Measurements from ENCODE around the gene FLYWCH2. TPM values are rescaled to one million over a fixed set of nuclear protein-coding genes. Genes with fewer than 3 reads are reported as not detected.

FLYWCH2 gene
- total RNA-seq, 1 donor from 2014 or later: 26.9 TPM

GRCh38 chr16:2896480-2897010, 13.5 kb downstream of the FLYWCH2 start:
- Mint-ChIP-seq H3K4me1 (ENCODE audit: low read depth) (no peaks in the 10 kb centered on the region), H3K36me3 (ENCODE audit: insufficient read depth) (no peaks in the 10 kb centered on the region), H3K9me3 (ENCODE audit: low read depth) (no peaks in the 10 kb centered on the region), H3K27ac (no peak overlapping the region), H3K27me3 (no peaks in the 10 kb centered on the region), H3K4me3 (ENCODE audit: low read depth) (no peak overlapping the region)
- TF ChIP-seq CTCF (IDR thresholded peaks at IDR 0.05; ENCODE audit: unreplicated experiment): no peak
- no peak for DNase-seq (ENCODE audit: low spot score, unreplicated experiment)

GRCh38 chr16:2897110-2897509, 14.1 kb downstream of the FLYWCH2 start:
- H3K36me3 Mint-ChIP-seq (ENCODE audit: insufficient read depth): no peaks in the 10 kb centered on the region
- no peaks in the 10 kb centered on the region for H3K4me1 Mint-ChIP-seq (ENCODE audit: low read depth)
- H3K27ac Mint-ChIP-seq: no peak overlapping the region
- no peak for DNase-seq (ENCODE audit: low spot score, unreplicated experiment)
- no peaks in the 10 kb centered on the region for H3K9me3 Mint-ChIP-seq (ENCODE audit: low read depth)
- H3K4me3 Mint-ChIP-seq (ENCODE audit: low read depth): no peak overlapping the region
- no peaks in the 10 kb centered on the region for H3K27me3 Mint-ChIP-seq
- TF ChIP-seq CTCF (IDR thresholded peaks at IDR 0.05; ENCODE audit: unreplicated experiment): no peak

- H3K4me3 Mint-ChIP-seq (ENCODE audit: low read depth): no peak overlapping the region
- no peak for TF ChIP-seq CTCF (IDR thresholded peaks at IDR 0.05; ENCODE audit: unreplicated experiment)
- peaks cover 3% of the 10 kb centered on the region for H3K4me1 Mint-ChIP-seq (ENCODE audit: low read depth)
- no peaks in the 10 kb centered on the region for H3K9me3 Mint-ChIP-seq (ENCODE audit: low read depth)
- DNase-seq (ENCODE audit: low spot score, unreplicated experiment): no peak
- no peaks in the 10 kb centered on the region for H3K36me3 Mint-ChIP-seq (ENCODE audit: insufficient read depth)
- H3K27ac Mint-ChIP-seq: no peak overlapping the region
- H3K27me3 Mint-ChIP-seq: no peaks in the 10 kb centered on the region
Observed at GRCh38 chr16:2898831-2899563, 16.0 kb downstream of the FLYWCH2 start.

- no peaks in the 10 kb centered on the region for H3K36me3 Mint-ChIP-seq (ENCODE audit: insufficient read depth)
- no peak overlapping the region for H3K27ac Mint-ChIP-seq
- no peaks in the 10 kb centered on the region for H3K9me3 Mint-ChIP-seq (ENCODE audit: low read depth)
- H3K4me1 Mint-ChIP-seq (ENCODE audit: low read depth): peaks cover 4% of the 10 kb centered on the region
- H3K4me3 Mint-ChIP-seq (ENCODE audit: low read depth): no peak overlapping the region
- DNase-seq (ENCODE audit: low spot score, unreplicated experiment): no peak
- TF ChIP-seq CTCF (IDR thresholded peaks at IDR 0.05; ENCODE audit: unreplicated experiment): no peak
- H3K27me3 Mint-ChIP-seq: no peaks in the 10 kb centered on the region
Observed at GRCh38 chr16:2899564-2900072, 16.6 kb downstream of the FLYWCH2 start.

- no peaks in the 10 kb centered on the region for H3K9me3 Mint-ChIP-seq (ENCODE audit: low read depth)
- H3K4me1 Mint-ChIP-seq (ENCODE audit: low read depth): peaks cover 4% of the 10 kb centered on the region
- H3K4me3 Mint-ChIP-seq (ENCODE audit: low read depth): no peak overlapping the region
- no peaks in the 10 kb centered on the region for H3K27me3 Mint-ChIP-seq
- no peak for TF ChIP-seq CTCF (IDR thresholded peaks at IDR 0.05; ENCODE audit: unreplicated experiment)
- no peak overlapping the region for H3K27ac Mint-ChIP-seq
- no peaks in the 10 kb centered on the region for H3K36me3 Mint-ChIP-seq (ENCODE audit: insufficient read depth)
- DNase-seq (ENCODE audit: low spot score, unreplicated experiment): no peak
Observed at GRCh38 chr16:2900526-2901075, 17.6 kb downstream of the FLYWCH2 start.
